Transverse colon (tissue), 4 donors: ENCODE measurements around the gene CAMK2D.

Experiments used
- EP300 ChIP-seq: sonication (generic); formaldehyde crosslinking; IDR thresholded peaks from one replicate; pipeline ENCODE4 v1.6.1; 2017; ENCODE audit warnings: antibody characterized with exemption, low read depth
- POLR2A ChIP-seq: fragments of 450-650 bp; IDR thresholded peaks from one replicate; pipeline ENCODE4 v1.6.1; 2016; ENCODE audit warnings: antibody characterized with exemption, mild to moderate bottlenecking, moderate library complexity
- POLR2AphosphoS5 ChIP-seq, 3 donors: sonication (generic); formaldehyde crosslinking; IDR thresholded peaks; one replicate each; pipeline ENCODE4 v1.6.1; 2016; ENCODE audit warnings: antibody characterized with exemption in 3 of 3
- TF ChIP-seq, protein P1 (sequence below), 5 experiments: fragments of 200-600 bp in 3 of 5; fragments of 450-650 bp in 2 of 5; sonication (generic) in 3 of 5; IDR thresholded peaks; 1 replicate in 2 of 5; 2 replicates in 3 of 5; pipeline ENCODE4 v1.5.1; 2016 to 2017; ENCODE audit warnings: antibody characterized with exemption in 5 of 5, inconsistent platforms in 3 of 5, mild to moderate bottlenecking in 2 of 5, moderate library complexity in 1 of 5

GRCh38 chr4:113509851-113510250, 251.7 kb downstream of the CAMK2D start:
- TF ChIP-seq, protein P1, sequence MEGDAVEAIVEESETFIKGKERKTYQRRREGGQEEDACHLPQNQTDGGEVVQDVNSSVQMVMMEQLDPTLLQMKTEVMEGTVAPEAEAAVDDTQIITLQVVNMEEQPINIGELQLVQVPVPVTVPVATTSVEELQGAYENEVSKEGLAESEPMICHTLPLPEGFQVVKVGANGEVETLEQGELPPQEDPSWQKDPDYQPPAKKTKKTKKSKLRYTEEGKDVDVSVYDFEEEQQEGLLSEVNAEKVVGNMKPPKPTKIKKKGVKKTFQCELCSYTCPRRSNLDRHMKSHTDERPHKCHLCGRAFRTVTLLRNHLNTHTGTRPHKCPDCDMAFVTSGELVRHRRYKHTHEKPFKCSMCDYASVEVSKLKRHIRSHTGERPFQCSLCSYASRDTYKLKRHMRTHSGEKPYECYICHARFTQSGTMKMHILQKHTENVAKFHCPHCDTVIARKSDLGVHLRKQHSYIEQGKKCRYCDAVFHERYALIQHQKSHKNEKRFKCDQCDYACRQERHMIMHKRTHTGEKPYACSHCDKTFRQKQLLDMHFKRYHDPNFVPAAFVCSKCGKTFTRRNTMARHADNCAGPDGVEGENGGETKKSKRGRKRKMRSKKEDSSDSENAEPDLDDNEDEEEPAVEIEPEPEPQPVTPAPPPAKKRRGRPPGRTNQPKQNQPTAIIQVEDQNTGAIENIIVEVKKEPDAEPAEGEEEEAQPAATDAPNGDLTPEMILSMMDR (IDR thresholded peaks at IDR 0.05), result no peak
- no peak for TF ChIP-seq POLR2A
- TF ChIP-seq EP300, result no peak
- TF ChIP-seq POLR2AphosphoS5 (IDR thresholded peaks at IDR 0.05), result no peak
